HuH-7.5 (cell line): ENCODE data around the gene CARD10.

Experiments
- DNase-seq: peaks from one replicate; pipeline ENCODE4 v3.0.0; 2011; ENCODE audit warnings: low spot score

CARD10 gene

GRCh38 chr22:37502342-37503182, 16.7 kb downstream of the CARD10 start:
- peak; percentile 83 for DNase-seq

- DNase-seq = peak; percentile 92
Measured at GRCh38 chr22:37501610-37502341, 17.4 kb downstream of the CARD10 start.

DNA sequence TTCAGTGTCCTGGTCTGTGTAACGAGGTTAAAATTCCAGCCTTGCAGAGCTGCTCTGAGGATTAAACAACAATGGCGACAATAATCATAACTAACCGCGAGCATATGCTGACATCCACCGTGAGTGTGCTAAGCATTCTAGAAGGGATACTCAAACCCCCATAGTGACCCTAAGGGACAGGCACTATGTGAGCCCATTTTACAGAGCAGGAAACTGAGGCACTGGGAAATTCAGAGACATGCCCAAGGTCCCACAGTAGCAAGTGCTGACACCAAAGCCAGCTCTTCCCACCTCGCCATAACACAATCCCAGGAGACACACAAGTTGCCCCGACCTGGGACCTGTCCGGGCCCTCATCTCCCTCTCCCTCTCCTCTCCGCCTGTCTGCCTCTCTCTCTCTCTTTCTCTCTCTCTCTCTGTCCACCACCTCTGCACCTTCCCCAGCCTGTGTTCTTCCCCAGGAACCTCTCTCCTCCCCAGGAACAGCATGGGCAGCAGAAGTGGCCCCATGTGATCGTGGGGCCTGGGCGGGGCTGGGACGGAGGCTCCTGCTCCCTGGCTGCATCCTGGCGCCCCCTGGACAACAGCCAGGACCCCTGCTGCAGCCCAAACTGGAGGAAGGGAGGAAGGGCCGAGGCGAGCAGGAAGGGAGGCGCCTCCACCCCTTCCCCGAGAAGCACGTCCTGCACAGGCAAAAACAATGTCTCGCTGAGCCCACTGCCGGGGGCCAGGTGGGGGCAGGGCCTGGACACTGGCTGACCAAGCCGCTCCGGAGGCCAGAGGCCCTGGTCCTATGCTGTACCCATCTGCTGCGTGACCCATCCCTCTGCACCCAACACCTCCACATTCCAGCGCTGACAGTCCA, 18.2 kb downstream of the CARD10 start:
- peak; percentile 58 for DNase-seq

GRCh38 chr22:37499789-37500540, 19.2 kb downstream of the CARD10 start:
- DNase-seq = no peak

DNA sequence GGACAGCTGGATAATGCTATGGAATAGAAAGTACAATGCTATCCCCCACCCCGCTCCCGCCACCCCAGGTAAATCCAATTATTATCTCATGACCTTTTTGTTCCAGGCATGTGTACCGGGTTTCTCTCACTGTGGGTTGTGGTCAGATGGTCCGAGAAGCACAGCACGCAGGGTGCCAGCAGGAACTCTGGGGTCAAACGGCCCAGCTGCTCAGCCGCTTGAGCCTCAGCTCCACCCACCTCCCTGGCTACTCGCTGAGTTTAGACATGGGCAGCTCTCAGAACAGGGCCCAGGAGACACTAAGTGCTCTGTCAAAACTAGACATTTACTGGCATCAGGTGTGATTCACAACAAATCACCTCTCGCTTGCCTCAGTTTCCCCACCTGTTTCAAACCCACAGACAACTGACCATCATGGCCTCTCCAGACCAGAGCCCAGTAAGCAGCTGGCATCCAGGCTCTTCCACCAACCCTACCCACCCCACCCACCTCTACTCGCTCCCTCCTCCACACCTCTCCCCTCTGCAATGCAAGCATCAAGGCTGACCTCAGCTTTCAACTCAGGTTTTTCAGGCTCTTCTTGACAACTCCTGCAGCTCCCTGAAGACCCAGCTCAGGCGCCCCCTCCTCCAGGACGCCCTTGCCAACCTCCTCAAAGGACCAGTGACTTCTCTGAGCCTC, 20.0 kb downstream of the CARD10 start:
- DNase-seq = no peak

DNA sequence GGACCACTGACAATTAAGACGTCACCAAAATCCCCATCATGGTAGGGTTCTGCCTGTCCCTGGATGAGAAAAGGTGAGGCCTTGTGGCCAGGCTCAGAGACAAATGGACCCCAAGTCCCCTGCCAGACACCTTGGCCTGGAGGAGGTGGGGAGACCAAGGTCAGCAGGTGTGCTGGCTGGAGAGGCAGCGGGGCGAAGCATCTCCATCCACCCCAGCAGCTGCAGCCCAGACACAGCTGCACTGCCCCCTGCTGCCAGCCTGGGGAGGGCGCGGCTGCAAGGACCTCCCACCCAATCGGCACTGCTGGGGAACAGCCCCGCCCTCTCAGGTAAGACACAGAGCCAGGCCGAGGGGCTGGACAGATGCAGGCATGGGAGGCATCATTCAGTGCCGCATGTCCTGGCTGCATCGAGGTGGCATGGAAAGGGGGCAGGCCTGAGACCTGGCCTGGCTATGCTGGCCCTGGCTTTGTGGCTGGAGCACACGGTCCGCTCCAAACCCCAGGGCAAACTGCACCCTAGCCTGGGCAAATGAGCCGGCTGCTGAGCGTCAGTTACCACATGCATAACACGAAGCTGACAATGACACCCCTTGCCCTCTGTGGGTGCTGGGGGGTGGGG, 20.8 kb downstream of the CARD10 start:
- peak; percentile 92 for DNase-seq

- DNase-seq = no peak
Measured at GRCh38 chr22:37497062-37497599, 22.1 kb downstream of the CARD10 start.

DNA sequence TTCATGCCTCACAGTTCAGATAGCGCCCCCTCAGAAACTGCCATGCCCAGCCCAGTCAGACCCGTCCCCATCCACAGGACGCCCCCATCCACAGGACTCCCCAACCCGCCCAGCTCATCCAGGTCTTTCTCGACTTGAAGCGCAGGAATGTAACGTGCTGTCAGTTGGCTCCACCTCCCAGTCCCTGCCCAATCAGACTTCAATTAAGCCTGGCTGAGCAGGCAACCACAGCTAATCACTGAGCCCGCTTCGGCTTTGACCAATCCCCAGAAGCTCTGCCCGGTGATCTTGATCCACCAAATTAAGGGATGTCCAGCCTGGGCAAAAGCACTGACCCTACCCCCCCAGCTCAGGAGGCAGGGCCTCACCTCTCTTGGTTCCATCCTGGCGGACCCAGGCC, 22.6 kb downstream of the CARD10 start:
- DNase-seq = no peak

DNA sequence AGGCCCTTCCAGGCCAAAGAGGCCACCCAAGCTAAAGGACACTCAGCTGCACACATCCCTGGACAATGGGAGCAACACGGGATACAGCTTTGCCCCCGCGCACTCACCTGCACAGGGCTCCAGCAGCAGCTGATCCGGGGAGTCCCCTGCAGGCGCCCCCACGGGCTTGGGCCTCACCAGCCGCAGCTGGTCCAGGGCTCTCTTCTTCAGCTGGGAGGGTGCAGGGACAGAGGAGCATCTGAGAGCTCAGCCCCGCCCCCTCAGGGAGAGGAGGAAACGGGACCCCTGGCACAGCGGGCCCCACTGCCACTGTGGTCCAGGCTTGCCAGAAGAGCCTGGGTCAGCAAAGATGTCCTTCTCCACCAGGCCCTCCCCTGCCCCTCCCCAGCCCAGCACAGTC, 25.2 kb downstream of the CARD10 start:
- DNase-seq = no peak

DNA sequence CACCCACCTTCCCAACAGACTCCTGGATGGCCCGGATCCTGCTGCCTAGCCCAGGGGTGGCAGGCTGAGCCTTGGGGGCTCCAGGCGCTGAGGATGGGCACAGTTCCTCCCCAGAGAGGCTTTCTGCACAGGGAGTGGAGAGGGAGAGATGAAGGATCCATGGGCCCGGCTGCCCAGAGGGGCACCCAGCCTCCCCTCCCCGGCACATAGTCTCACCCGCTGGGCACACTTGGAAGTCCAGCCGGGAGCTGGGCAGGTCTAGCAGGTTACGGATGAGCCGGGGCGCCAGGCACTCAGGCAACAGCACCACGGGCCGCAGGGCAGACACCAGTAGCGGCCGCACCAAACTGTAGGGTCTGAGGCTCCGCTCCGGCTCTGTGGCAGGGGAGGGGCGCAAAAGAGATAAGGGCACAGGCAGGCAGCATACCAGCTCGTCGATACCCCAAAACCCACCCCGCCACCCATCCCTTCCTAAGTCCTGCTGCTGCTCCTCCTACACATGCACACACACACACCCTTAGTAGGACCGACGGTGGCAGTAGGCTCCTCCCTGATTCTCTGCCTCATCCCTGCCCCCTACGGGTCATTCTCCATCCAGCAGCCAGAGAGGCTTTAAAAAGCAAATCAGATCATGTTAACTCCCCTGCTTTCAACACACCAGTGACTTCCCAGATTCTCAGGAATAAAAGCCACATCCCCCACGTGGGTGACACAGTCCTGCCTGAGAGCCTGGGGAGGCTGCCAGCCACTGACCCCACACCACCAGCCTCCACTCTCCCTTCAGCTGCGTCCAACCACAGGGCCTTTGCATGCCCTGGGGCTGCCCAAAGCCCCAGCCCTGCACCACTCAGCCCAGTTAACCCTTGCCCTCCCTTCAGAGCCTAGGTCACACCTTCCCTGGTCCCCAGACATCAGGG, 26.5 kb downstream of the CARD10 start:
- peak; percentile 63 for DNase-seq

GRCh38 chr22:37491559-37492427, 27.4 kb downstream of the CARD10 start:
- no peak for DNase-seq

DNA sequence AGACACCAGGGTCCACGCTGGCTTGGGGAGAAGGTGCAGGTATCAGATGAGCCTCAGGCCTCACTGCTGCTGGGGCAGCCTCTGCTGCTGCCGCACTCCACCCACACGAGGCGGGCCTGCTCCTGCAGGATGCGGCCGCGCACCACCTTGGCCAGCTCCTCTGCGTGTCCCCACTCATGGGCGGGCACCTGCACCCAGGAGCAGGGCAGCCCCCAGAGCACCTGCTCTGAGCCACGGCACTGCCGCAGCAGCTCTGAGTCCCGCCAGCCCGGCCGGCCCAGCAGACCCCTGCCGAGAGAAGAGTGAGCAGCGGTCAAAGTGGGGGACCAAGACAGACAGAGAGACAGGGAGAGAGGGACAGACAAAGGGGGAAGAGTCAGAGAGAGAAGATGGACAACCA, 28.1 kb downstream of the CARD10 start:
- DNase-seq = no peak

DNA sequence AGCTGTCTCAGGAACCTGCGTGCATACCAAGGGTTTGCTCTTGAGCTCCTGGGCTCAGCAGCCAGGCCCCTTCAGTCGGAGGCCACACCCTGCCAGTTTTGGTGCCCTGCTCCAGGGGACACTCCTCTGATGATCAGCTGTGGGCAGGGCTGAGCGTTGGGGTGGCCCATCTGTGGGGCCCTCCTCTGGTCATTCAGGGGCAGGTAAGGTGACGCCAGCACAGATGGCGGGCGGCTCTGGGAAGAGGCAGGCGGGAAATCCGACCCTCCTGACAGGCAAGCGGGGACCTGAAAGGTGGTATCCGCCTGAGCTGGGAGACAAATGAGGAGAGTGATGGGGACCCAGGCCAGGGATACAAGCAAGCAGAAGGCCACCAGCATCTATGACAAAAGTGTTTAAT, 29.2 kb downstream of the CARD10 start:
- no peak for DNase-seq

DNA sequence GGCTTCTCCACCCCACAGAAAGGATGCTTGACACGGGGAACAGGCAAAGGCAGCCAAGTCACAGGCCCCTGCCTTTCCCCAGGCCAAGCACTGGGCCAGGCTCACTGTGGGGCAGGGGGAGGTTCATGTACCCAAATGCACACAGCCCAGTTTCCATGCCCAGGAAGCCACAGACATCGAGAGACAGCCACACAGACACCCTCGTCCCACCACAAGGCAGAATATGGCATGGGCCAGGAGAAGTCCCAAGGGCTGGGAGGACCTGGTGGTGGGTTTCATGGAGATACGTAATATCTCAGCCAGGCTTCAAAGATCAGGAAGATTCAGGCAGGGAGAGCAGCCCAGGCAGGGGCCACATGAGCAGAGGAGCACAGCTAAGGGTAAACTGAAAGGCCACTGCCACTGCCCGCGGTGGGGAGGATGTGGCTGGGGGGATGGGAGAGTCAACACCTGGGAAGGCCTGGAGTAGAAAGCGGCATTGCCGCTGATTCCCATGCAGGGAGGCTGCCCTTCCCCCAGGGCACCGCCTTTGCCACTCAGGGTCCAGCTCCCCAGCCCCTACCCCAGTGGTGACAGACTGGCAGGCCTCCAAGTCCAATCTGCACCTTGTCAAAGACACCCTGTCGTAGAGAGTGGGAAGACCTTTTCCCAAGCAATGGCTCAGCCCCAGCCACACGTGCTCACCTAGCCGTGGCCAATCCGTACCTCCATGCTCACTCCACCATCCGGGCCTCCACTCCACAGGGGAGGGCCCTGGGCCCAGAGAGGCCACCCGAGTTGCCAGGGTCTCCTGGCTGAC, 30.7 kb downstream of the CARD10 start:
- DNase-seq = no peak

DNA sequence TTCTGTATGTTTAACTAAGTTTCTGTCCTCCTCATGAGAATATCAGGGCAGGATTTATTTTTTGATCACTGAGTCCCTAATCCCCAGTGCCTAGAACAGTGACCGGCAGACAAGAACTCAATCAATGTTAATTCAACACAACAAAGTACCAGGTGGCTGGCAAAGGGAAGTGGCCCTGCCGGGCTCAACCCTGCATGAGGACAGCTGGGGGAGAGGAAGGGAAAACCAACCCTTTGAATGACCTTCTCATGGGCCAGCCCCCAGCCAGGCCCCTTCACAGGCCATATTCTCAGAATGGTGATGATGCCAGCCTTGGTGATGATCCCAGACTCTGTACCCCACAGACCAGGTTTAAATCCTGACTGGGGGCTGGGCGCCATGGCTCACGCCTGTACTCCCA, 31.6 kb downstream of the CARD10 start:
- no peak for DNase-seq

GRCh38 chr22:37487129-37487528, 32.1 kb downstream of the CARD10 start:
- DNase-seq = no peak

GRCh38 chr22:37486224-37486845, 32.9 kb downstream of the CARD10 start, which contains the start of gene MFNG:
TSS of gene MFNG (minus strand) at chr22:37486384. CDS start at chr22:37486177, 207 bp downstream.
- DNase-seq = peak; percentile 44
